Activated CD4-positive, alpha-beta T cell treated with anti-CD3 and anti-CD28 coated beads, Interleukin-2, amount 50 U/mL, for 24 hours (primary cell): ENCODE measurements around the gene MSANTD3.
"Not testable (repeated sequence)": the region's sequence is repeated elsewhere in the genome, so short reads cannot be mapped to it uniquely, and the experiment has no call there.

Experiments
- DNase-seq, 2 donors: peaks; one replicate each; pipeline ENCODE4 v3.0.0-alpha.2; 2020; ENCODE audit warnings: low read depth in 1 of 2, low spot score in 1 of 2

MSANTD3 gene

DNA sequence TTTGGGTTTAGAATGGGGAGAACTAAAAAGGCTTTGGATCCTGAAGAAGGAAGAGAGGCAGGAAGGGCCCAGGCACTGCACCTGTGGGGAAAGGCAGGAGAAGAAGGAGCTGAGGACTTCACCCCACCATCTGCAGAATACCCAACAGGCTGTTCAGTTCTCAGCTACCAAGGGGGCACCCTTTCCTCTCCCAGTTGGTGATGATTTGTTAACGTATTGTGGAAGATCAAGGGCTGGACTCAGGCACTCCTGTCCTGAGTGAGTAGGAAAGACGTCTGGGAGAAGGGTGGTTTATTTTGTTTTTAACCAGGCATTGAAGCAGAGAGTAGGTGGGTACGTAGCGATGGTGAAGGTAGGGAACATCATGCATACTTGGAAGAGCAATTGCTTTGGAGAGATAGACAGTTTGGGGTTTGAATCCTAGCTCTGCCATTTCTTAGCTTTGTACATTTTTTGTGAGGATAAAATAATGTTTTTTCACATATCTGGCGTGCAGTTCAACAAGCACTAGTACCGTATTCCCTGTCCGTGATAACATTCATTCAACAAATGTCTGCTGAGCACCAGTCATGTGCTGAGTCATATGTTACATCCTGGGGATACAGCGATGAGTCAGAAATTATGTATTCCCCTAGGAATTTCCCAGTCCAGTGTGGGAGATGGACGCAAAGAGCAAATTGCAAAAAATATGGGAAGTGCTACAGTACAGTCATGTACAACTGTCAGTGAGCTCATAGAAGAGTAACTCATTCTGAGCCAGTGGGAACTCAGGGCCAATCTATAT is 2.1 kb downstream of the MSANTD3 start:
- no peak for DNase-seq

DNA sequence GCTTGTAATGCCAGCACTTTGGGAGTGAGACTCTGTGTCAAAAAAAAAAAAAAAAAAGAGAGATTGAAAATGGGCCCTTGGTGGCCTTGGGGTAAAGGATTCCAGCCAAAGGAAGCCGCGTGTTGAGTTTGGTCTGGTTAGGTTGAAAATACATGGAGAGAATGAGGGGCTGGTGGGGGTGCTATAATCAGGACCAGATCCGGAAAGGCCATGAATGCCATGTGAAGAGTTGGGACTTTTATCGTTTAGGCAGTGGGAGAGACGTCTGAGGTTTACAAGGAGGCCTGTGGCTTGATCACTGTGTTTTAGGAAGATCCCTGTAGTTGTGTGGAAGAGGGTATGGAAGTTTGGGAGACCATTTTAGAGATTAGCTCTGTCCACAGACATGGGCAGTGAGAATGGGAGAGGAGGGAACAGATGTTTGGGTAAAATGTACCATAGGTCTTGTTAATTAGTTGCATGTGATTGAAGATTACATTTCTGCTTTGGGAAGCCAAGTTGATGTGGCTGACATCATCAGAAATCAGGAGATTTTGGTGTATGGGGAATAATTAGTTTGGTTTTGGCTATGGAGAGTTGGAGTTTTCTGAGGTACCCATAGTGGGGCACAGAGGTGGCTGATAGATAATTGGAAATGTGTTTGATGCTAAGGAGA is 3.5 kb downstream of the MSANTD3 start:
- DNase-seq = no peak

DNA sequence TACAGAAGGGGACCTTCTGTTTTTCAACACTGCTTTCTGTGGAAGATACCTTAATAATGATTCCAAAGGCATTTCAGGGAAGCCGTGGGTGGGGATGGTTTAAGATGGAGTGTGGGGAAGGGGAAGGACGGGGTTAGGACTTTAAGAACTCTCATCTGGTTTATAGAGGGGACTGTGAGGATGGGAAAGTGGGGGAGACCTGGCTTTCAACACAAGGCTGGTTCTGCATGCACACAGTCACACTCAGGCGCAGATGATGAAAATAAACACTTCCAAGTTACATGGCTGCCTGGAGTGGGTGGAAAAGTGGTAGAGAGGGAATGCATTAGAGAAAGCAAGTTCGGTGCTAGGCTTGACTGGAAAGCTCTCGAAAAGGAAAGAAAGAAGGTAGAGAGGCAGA is 4.9 kb downstream of the MSANTD3 start:
- no peak for DNase-seq

DNA sequence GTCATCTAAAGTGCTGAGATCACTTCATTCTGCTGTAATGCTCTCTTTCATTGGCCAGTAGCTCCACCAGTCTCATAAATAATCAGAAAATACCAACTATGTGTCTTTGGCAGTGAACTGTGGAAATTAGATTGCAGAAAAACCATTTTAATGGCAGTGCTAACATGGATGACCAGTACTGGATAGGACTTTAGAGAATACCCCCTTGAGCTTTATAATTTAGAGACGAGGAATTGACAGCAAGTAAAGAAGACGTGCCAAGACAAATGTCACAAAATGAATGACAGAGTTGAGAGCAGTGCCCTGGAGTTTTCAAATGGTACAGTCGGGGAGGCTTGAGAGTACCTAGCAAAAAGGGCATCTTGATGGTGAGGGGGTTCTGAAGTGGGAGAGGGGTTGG is 5.8 kb downstream of the MSANTD3 start:
- no peak for DNase-seq

DNA sequence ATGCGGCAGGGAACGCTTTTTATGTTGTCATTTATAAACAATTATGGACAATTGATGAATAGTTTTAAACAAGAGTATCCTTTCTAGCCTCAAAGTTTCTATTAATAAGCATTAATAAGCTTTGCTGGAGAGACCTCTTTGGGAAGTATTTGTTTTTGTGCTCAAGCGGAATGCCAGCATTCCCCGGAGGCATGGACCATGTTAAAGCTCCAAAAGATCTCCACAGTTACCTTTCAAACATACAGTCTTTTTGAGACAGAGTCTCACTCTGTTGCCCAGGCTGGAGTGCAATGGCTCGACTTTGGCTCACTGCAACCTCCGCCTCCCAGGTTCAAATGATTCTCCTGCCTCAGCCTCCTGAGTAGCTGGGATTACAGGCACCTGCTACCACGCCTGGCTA is 9.6 kb downstream of the MSANTD3 start:
- no peak for DNase-seq

DNA sequence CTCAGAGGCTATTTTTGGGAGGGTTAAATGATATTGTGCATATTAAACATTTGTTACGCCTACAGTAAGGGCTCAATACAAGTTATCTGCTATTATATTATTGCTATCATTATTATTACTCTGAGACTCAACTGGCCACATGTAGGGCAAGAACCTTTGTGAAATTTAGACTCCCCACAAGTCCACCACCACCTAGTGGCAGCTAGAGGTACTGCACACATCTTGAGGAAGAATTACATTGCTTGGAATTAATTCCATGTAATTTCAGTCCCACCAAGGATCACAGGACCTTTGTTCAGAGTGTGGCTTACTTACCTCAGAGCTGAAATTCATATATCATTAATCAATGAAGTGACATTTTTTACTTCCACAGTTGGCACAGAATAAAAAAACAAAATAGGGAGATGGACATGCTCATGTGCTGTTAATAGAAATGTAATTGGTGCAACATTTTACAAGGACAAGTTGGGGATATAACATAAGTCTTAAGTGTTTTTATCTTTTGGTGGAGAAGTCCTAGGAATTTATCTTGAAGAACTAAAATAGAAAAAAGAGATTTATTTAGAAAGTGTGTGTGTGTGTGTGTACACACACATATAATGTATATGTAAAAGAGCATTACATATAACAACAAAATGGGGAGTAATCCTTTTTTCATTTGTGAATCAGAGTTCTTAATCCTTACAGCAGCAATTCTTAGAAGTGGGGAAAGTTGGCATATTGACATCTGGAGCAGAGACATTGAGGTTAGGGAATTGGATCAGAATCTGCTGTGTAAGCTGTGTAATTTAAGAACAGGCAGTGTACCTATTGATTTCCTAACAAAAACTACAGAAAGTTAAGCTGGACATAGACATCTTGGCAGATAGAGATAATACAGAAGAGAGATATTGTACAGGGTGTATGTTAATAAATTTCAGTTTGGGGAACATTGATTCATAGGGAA is 11.2 kb downstream of the MSANTD3 start:
- DNase-seq = peak; percentile 28 to 68

DNA sequence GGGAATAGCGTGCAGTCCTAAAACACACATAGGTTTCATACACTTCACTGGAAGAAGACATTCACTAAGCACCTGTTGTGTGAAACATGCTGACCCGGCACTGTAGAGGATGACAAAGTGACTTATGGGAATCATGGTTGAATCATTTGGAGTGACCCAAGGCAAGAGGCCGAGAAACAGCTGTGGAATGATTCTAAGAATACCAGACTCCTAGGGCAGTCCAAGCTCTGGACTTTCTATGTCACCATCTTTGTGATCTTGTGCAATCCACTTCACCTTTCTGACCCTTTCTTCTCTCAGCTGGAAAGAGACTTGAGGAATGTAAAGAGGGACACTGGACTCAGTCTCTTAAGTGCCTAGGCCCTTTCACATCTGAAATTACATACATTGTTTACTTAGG is 13.1 kb downstream of the MSANTD3 start:
- no peak for DNase-seq

DNA sequence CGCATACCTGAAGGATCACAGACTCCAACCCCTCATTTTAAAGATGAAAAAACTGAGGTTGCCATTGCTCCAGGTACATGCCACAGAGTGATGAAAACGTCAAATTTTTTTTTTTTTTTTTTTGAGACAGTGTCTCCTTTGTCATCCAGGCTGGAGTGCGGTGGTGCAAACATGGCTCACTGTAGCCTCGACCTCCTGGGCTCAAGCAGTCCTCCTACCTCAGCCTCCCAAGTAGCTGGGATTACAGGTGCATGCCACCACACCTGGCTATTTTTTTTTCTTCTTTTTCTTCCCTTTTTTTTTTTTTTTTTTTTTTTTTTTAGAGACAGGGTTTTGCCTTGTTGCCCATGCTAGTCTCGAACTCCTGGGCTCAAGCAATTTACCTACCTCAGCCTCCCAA is 13.5 kb downstream of the MSANTD3 start:
- DNase-seq = not testable (repeated sequence)

DNA sequence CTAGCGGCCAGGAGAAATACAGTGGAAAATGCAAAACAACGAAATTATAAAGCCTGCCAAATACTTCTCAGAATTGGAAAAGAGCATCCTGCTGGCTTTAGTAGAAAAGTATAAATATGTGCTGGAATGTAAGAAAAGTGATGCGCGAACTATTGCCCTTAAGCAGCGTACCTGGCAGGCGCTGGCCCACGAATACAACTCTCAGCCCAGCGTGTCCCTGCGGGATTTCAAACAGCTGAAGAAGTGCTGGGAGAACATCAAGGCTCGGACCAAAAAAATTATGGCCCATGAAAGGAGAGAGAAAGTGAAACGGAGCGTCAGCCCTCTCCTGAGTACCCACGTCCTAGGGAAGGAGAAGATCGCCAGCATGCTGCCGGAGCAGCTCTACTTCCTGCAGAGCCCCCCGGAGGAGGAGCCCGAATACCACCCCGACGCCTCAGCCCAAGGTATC is 15.0 kb downstream of the MSANTD3 start:
- DNase-seq = no peak

DNA sequence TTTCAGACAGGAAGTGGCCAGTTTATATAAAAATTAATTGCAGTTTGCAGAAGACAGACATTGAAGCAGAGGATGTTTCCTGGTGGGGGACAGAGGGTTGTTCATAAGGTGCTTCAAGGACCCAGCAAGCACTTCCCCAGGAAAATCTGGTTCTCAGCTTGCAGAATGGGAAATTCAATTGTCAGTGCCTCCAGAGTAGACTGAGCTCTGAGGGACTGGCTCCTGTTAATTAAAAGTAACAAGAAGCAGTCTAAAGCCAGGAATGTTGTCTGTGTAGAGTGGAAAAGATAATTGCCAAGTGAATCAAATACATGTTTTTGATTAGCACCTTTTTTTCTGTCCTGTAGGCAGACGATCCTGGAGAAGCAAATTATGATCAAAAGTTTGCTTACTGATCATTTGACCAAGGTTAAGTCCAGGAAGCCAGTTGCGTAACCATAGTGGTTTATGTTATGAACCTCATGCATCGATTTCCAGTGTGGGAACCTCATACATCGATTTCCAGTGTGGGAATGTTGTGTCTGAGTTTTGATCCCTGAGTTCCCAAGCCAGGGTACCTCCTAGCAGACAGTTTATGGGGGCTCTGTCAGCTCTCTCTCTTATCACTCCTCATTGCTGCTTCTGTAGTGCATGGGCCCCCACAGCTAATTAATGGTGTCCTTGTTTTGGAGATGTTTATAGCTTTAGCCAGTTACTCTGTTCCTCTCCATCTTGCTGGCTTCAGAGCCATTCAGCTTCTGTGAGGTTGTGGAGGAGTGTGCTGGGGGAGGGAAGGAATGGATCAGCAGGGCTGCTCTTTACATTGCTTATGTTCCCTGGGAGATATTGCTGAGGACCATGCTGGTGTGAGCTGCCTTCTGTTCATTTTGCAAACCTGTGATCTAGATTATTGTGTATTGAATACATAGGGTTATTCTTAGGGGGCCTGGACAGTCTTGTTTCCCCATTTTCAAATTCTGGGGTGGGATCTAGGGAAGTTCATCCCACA is 17.1 kb downstream of the MSANTD3 start:
- no peak for DNase-seq

DNA sequence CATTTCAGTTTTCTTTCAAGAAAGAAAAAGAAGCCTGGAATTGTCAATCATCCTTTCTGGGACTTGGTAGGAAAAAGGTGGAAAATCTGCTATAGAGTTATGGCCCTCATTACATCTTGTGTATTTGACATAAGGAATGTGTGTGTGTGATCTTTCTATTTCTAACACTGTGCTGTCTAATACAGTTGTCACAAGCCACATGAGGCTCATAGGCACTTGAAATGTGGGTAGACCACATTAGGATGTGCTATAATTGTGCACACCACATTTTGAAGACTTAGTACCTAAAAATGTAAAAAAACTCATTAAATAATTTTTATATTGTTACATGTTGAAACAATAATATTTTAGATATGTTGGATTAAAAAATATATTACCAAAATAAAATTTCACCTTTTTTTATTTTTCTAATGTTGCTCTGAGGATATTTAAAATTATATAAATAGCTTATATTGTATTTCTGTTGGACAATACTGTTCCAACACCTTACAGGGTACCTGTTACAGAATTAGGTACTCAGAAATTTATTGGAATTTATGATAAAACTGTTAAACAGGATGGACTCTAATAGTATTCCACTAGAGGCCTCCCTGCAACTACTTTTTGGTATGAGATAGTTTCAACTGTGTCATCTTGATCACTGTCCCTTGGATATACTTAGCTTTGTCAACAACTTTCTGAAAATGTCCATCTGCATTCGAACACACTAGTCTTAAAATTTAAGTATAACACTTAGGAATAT is 18.4 kb downstream of the MSANTD3 start:
- DNase-seq = no peak

DNA sequence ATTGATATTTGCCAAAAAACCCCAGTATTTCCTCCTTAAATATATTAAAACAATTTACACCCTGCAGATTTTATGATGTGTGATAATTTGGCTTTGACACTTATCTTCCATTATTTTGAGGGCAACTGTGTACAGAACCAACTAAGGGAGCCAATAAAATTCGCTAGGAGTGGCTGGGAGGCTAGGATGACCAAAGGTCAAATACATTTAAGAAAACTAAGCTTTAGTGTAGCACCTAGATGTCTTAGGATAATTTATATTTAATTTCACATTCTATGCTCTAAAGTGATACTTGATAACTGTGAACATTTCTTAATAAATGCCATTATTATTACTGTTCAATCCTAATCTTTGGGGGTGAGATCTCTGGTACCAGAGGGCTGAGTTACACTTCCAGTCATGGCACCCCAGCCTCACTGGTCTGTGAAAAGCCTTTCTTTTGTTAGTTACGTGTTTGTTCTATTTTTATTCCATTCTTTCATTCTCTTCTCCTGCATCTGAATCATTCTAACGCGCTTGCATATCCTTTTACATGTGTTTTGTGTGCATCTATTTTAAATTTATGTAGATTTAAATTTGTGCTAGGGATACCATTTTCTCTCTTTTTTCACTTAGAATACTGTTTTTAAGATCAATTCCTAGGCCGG is 19.1 kb downstream of the MSANTD3 start:
- DNase-seq = no peak

DNA sequence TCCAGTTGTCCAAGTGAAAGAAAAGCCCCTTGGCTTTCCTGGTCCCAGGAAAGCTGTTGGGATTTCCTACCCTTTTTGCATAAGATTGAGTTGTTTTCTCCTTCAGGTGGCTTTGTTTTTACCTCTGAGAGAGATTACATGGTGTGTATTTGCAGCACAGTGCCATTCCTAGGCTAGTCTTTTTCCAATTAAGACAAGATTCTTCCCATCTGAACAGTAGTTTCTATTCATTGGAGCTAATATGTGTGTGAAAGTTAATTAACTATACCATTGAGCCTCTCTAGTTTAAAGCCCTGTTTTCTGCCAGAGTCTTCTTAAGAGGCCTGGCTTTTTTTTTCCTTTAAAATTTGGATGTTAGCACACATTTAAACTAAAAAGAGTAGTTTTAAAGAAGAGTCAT is 20.1 kb downstream of the MSANTD3 start:
- no peak for DNase-seq

DNA sequence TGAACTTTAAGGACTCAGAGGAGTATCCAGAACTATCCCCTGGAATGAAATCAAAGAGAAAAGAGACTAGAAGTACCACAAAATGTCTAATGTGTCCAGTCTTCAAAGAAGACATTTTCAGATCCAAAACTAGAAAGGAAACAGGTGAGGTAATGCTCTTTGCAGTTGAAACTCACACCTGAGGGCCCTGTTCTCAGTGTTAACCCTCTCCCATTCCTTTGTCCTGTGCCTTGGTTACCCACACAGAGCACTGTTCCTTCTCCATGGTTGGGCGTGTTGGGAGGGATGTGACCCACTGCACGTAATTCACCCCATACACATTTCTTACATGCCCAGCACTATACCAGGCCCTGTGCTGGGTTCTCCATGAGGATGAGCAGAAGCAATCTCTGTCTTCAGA is 21.3 kb downstream of the MSANTD3 start:
- DNase-seq = no peak

DNA sequence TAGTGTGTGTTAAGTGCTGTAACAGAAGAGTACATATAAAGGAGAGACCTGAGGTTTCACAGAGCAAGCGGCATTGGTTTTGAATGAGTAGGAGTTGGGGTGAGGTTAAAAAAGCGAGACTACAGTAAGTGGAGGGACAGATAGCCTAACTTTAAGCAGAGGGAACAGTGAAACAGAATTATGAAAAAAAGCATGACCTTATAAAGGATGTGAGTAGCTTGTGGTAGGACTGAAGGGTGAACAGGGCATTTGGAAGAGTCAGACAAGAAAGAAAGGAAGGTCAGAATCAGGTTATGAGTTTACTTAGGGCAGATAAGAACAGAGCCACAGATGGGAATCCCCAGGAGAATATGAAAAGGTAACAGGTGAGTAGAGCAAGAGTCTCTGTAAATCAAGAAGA is 22.5 kb downstream of the MSANTD3 start:
- no peak for DNase-seq

DNA sequence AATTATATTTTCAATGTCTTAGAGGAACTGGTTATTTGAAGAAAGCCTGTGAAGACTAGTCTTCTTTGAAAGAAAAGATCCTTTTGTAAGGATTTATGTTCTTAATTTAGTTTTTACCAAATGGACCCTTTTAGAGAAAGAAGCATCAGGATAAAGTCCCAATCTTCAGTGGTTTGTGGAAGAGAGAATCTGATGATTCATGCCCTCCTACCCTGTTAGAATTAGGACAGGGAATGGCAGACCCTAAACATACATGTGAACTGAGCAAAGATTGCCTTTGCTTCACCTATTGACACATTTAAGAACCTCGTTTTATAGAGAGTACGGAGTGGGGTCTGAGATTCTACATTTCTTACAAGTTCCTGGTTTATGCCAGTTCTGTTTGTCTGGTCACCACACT is 26.0 kb downstream of the MSANTD3 start:
- DNase-seq = no peak

DNA sequence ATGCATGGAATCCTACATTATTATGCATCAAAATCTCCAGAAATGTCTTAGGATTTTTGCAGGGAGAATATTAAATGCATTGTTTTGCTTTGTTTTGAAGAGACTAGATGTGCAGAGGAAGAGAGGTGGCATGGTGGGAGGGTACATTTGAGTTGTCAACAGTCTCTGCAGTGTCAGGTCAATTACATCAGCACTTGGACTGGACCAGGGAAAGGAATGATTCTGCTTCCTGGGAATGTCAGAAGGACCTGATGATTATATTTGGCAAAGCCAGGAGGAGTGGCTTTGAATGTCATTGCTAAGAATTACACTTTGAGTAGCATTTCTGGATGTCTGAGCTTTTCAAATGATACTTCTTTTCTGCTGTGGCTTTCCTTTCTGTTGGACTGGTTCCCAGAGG is 28.5 kb downstream of the MSANTD3 start:
- no peak for DNase-seq

DNA sequence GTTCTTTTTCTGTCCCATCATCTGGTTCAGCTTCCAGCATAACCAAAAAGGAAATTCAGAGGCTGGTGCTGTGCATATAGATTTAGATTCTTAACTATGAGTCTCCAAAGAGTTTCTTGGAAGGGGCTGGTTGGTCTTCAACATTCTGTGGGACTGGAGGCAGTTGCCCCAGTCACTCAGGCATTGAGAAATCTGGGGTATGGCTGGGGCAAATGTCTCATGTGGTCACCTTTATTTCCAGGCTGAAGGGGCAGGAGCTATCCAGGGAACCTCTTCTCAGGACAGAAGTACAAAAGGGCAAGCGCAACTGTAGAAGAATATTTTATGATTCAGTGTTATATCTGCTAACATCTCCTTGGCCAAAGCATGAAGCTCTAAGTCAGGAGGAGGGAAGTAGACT is 30.6 kb downstream of the MSANTD3 start:
- no peak for DNase-seq

DNA sequence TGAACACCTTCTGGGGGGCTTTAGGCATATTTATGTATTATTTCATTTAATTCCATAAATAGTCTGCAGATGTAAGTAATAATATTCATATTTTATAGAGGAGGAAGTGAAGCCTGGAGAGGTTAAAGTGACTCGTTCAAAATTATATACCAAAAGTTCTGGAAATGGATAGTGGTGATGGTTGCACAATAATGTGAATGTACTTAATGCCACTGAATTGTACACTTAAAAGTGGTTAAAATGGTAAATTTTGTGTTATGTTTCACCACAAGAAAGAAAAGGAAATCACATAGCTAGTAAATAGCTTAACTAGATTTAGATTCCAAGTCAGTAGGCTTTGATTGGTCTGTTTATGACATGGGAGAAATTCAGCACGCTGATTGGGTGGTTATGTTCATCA is 33.0 kb downstream of the MSANTD3 start:
- no peak for DNase-seq
